HG02852 (cell line): ENCODE results near the gene RMP24.

Source experiments
- ATAC-seq: cut with Tn5 transposase; IDR thresholded peaks from one replicate; pipeline ENCODE4 v1.9.1; 2021; ENCODE audit warnings: mild to moderate bottlenecking, moderate library complexity; ENCODE audit not compliant: unreplicated experiment

The RMP24 gene

GRCh38 chr18:36025025-36025424 lies 52.5 kb downstream of the RMP24 start:
- no peak for ATAC-seq

GRCh38 chr18:36028859-36029258 lies 56.4 kb downstream of the RMP24 start:
- ATAC-seq = no peak
